ENCODE data around the gene APOC3.

The APOC3 gene

DNA sequence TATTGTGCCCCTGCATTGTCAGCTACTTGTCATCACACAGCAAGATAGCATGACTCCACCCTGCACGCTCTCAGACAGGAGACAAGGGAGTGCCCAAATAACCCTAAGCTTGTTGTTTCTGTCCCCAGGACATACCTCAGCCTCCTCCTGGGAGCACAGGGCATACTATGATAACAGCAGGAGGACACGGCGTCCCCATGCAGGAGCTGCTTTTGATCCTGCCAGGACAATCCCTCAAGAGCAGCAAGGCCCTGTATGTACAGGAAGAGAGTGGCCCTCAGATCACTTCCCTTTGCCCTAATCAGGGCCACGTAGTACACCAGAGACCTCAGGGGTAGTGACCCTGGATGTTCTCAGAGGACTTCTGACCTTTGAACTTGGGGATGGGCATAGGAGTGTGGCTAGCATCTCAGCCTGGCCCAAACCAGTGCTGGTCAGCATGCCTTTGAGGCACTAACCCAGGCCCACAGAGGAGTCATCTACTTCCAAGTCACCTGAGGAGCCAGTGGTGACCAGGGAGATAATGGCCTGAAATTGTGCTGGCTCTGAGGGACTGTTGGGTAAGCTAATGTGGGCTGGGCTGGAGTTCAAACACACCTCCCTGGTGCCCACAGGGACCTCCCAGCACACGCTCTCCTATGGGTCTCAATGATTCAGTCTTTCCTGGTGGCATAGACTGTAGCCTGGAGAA, 15.8 kb upstream of the APOC3 start:
- DNase-seq (ENCODE audit: low read depth): no peak
- TF ChIP-seq, protein P1, sequence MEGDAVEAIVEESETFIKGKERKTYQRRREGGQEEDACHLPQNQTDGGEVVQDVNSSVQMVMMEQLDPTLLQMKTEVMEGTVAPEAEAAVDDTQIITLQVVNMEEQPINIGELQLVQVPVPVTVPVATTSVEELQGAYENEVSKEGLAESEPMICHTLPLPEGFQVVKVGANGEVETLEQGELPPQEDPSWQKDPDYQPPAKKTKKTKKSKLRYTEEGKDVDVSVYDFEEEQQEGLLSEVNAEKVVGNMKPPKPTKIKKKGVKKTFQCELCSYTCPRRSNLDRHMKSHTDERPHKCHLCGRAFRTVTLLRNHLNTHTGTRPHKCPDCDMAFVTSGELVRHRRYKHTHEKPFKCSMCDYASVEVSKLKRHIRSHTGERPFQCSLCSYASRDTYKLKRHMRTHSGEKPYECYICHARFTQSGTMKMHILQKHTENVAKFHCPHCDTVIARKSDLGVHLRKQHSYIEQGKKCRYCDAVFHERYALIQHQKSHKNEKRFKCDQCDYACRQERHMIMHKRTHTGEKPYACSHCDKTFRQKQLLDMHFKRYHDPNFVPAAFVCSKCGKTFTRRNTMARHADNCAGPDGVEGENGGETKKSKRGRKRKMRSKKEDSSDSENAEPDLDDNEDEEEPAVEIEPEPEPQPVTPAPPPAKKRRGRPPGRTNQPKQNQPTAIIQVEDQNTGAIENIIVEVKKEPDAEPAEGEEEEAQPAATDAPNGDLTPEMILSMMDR (IDR thresholded peaks at IDR 0.05; ENCODE audit: insufficient read depth, low read depth, low read length, missing control alignments): no peak
- no peak overlapping the region for H3K4me3 ChIP-seq (ENCODE audit: low read depth, low read length)

DNA sequence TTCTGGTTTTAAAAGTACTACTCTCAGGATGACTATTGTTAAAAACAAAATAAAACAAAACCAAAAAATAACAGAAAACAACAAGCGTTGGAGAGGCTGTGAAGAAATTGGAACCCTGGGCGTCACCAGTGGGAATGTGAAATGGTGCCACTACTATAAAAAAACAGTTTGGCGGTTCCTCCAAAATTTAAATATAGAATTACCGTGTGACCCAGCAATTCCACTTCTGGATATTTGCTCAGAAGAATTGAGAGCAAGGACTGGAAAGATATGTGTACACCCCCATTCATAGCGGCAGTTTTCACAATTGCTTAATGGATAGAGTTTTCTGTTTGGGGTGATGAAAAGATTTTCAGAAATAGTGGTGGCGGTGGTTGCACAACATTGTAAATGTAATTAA, 15.2 kb upstream of the APOC3 start:
- TF ChIP-seq, protein P1 (IDR thresholded peaks at IDR 0.05; ENCODE audit: insufficient read depth, low read depth, low read length, missing control alignments): no peak
- H3K4me3 ChIP-seq (ENCODE audit: low read depth, low read length): no peak overlapping the region
- DNase-seq (ENCODE audit: low read depth): no peak

DNA sequence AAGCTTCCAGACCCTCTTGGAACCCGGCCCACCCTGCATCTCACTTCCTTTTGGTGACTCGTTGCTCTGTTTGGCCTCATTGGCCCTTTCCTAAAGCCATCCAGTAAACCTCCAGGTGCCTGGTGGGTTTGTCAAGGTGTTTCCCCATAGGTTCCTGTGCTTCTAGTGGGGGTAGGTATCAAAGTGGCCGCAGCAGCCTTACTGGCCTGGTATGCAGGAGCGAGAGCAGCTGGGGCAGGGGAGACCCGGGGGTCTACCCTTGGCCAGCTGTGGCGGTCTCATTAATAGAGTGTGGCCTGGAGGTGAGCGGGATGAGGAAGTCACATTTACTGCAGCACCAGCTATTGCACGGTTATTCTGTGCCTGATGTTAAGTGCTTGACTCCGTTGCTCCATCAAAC, 10.7 kb upstream of the APOC3 start:
- TF ChIP-seq, protein P1 (IDR thresholded peaks at IDR 0.05; ENCODE audit: insufficient read depth, low read depth, low read length, missing control alignments): no peak
- DNase-seq (ENCODE audit: low read depth): no peak
- H3K4me3 ChIP-seq (ENCODE audit: low read depth, low read length): no peak overlapping the region

DNA sequence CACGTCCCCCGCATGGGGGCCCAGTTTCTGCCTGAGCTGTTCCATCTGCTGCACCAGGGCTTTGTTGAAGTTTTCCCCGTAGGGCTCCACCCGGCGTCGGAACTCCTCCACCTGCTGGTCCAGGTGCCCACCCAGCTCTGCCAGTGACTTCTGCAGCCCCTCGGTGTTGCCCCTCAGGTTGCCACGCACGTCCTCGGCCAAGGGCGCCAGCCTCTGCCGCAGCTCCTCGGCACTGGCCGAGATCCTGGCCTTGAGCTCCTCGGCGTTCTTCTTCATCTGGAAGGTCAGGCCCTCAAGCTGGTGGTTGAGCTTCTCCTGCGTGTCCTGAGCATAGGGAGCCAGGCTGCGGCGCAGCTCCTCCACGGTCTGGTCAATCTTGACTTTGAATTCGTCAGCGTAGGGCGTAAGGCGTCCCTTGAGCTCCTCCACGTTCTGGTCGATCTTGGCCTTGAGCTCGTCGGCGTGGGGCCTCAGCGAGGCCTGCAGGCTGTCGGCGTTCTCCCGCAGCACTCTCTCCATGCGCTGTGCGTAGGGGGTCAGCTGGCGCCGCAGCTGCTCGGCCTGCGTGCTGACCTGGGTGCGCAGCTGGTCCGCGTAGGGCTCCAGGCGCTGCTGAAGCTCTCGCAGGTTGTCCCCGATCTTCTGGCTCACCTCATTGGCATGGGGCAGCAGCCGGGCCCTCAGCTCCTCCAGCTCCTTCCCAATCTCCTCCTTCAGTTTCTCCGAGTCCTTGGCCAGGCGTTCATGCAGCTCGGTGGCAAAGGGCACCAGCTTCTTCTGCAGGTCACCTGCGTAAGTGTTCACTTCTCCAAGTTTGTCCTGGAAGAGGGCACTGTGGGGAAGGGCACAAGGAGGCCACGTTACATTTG, 8.4 kb upstream of the APOC3 start:
- no peak for DNase-seq (ENCODE audit: low read depth)
- TF ChIP-seq, protein P1 (IDR thresholded peaks at IDR 0.05; ENCODE audit: insufficient read depth, low read depth, low read length, missing control alignments): no peak
- H3K4me3 ChIP-seq (ENCODE audit: low read depth, low read length): no peak overlapping the region

DNA sequence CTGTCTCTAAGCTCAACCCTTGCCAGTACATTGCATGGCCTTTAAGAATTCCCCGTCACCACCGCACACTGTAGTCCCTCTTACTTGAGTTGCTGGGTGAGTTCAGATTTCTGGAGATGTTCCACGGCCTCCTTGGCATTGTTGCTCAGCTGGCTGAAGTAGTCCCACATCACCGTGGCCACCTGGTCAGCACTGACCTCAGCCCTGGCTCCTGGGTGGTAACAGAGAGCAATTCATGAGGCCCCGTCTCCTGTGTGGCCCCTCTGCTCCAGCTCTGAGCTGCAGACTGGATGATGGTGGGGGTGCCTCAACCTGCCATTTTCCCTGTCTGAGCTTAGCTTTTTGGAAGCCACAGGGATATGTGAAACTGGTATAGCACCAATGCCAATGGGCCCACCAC, 7.1 kb upstream of the APOC3 start:
- H3K4me3 ChIP-seq (ENCODE audit: low read depth, low read length): no peak overlapping the region
- DNase-seq (ENCODE audit: low read depth): no peak

DNA sequence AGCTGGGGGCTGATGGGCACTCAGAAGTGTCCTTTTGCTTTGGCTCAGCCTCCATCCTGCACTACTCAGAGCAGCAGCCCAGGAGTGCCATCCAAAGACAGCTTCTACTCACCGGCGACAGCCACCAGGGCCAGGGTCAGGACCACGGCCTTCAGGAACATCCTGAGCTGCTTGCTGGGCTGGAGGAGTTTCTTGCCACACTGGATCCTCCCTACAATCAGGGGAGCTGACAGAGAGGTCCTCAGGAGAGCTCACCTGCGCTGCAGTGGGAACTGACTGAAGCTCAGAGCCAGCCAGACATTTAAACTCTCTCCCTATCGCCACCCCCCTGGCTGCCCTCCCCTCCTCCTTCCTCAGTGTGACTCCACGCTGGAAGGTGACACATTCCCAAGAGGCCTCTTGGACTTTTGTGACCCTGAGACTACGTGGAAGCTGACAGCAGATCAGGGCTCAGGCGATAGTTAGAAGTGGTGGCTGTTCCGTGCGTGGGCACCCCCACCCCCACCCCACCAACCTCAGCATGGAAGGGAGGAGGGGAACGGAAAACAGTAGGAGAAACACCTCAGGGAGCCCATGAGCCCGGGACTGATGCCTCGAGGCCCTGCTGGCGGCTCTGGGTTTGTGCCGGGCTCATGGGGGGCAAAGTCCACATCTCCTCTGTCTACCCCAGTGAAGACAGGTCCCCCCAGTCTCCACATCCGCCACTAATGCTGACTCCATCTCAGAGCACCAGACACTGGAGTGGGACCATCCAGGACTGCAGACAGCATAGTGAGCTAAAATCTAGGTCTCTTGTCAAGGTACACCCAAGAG, 6.5 kb upstream of the APOC3 start, which contains the start of gene APOA4:
Gene APOA4 (minus strand): TSS at position 274 of the 813 bp plus-strand sequence. CDS start 113 bp downstream, at position 161.
- H3K4me3 ChIP-seq (ENCODE audit: low read depth, low read length): no peak within 1 kb of the TSS
- TF ChIP-seq, protein P1 (IDR thresholded peaks at IDR 0.05; ENCODE audit: insufficient read depth, low read depth, low read length, missing control alignments): no peak
- no peak for DNase-seq (ENCODE audit: low read depth)

More for the DNA sequence above, 7.1 kb upstream of the APOC3 start:
- TF ChIP-seq, protein P1 (IDR thresholded peaks at IDR 0.05; ENCODE audit: insufficient read depth, low read depth, low read length, missing control alignments): no peak

Measured in GM12865 (cell line).